Testis (tissue), 3 donors: ENCODE results near the gene COMP. TPM values are rescaled to one million over a fixed set of nuclear protein-coding genes. Genes with fewer than 3 reads are reported as not detected.

Experiments
- DNase-seq: peaks from one replicate; pipeline ENCODE4 v3.0.0-alpha.2; 2019
- H3K27ac ChIP-seq, 2 donors: fragments of 200-600 bp; sonication (generic); one replicate each; pipeline ENCODE4 v1.5.1; 2019
- H3K27me3 ChIP-seq: fragments of 200-600 bp; sonication (generic); one replicate; pipeline ENCODE4 v1.5.1; 2019
- H3K36me3 ChIP-seq: fragments of 200-600 bp; sonication (generic); one replicate; pipeline ENCODE4 v1.5.1; 2017; ENCODE audit warnings: low read depth; ENCODE audit errors: missing control alignments
- H3K4me1 ChIP-seq: fragments of 200-600 bp; sonication (generic); one replicate; pipeline ENCODE4 v1.5.1; 2019
- H3K4me3 ChIP-seq, 2 donors: fragments of 200-600 bp; sonication (generic); one replicate each; pipeline ENCODE4 v1.5.1; 2017 to 2019
- H3K9me3 ChIP-seq: fragments of 200-600 bp; sonication (generic); one replicate; pipeline ENCODE4 v1.5.1; 2017
- CTCF ChIP-seq, 3 experiments: fragments of 450-650 bp in 2 of 3; fragments of 200-600 bp in 1 of 3; sonication (generic) in 1 of 3; IDR thresholded peaks; one replicate each; pipeline ENCODE4 v1.5.1; 2016 to 2019; ENCODE audit warnings: antibody characterized with exemption in 3 of 3, mild to moderate bottlenecking in 2 of 3, moderate library complexity in 1 of 3
- POLR2A ChIP-seq: fragments of 450-650 bp; IDR thresholded peaks from one replicate; pipeline ENCODE4 v1.6.1; 2017; ENCODE audit warnings: antibody characterized with exemption, mild to moderate bottlenecking, moderate library complexity
- WGBS, 2 donors: methylation state at CpG; one replicate each; pipeline ENCODE4 v1.1.5; 2018; 5-methylcytosine and 5-hydroxymethylcytosine counted together
- intact Hi-C: fragments of 100-400 bp; cut with DNase I; formaldehyde crosslinking; loops from one replicate; pipeline ENCODE4 v1.15.1; 2023; ENCODE audit warnings: low total_unique reads
- polyA plus RNA-seq: library from polyadenylated mRNA; stranded (reverse); fragments of 350-450 nt; fragmentation: Illumina TruSeq; extraction: RNeasy Lipid Tissue Mini Kit (QIAGEN cat#74804); gene quantifications from one replicate; pipeline ENCODE4 v1.2.3, GENCODE V29; 2014; ENCODE audit warnings: low read depth, low replicate concordance; ENCODE audit not compliant: insufficient read depth
- total RNA-seq, 2 donors: library from RNA; depleted of rRNA; stranded (reverse); fragments of >200 nt; gene quantifications; one replicate each; pipeline ENCODE4 v1.2.3, GENCODE V29; 2016

Gene COMP
- total and polyA plus RNA-seq, 3 donors from 2014 or later = 3.8 to 23.4 (median 7.1) TPM

- no peaks in the 10 kb centered on the region for H3K27me3 ChIP-seq
- WGBS, 2 donors = 93 to 97% methylated on average over 5 to 6 of the region's 6 CpGs
Observed at GRCh38 chr19:18794692-18795091, 3.6 kb upstream of the COMP start.

GRCh38 chr19:18794029-18794313, 2.9 kb upstream of the COMP start:
- no peak overlapping the region for H3K4me3 ChIP-seq
- no peak for TF ChIP-seq POLR2A
- TF ChIP-seq CTCF (IDR thresholded peaks at IDR 0.05) = no peak
- no peaks in the 10 kb centered on the region for H3K27me3 ChIP-seq
- no peaks in the 10 kb centered on the region for H3K36me3 ChIP-seq
- WGBS, 2 donors = 85 to 89% methylated on average over 5 of the region's 5 CpGs
- no peaks in the 10 kb centered on the region for H3K9me3 ChIP-seq
- peaks cover 19% of the 10 kb centered on the region for H3K4me1 ChIP-seq
- intact Hi-C loops = no loop called here
- no peak for DNase-seq
- H3K27ac ChIP-seq = no peak overlapping the region

More at GRCh38 chr19:18794692-18795091, 3.6 kb upstream of the COMP start:
- no peak overlapping the region for H3K27ac ChIP-seq
- intact Hi-C loops = no loop called here
- peaks cover 14% of the 10 kb centered on the region for H3K4me1 ChIP-seq
- H3K36me3 ChIP-seq = no peaks in the 10 kb centered on the region
- no peak overlapping the region for H3K4me3 ChIP-seq
- TF ChIP-seq POLR2A = no peak
- TF ChIP-seq CTCF (IDR thresholded peaks at IDR 0.05) = no peak
- H3K9me3 ChIP-seq = no peaks in the 10 kb centered on the region
- no peak for DNase-seq

GRCh38 chr19:18793144-18794028, 2.3 kb upstream of the COMP start:
- peaks cover 19% of the 10 kb centered on the region for H3K4me1 ChIP-seq
- intact Hi-C loops = no loop called here
- no peak overlapping the region for H3K27ac ChIP-seq
- H3K4me3 ChIP-seq = no peak overlapping the region
- TF ChIP-seq CTCF (IDR thresholded peaks at IDR 0.05) (no peak), POLR2A (no peak)
- H3K36me3 ChIP-seq = no peaks in the 10 kb centered on the region
- 82 to 84% methylated on average over 9 to 13 of the region's 13 CpGs for WGBS, 2 donors
- H3K27me3 ChIP-seq = no peaks in the 10 kb centered on the region
- DNase-seq = no peak
- H3K9me3 ChIP-seq = no peaks in the 10 kb centered on the region

- TF ChIP-seq POLR2A (no peak), CTCF (IDR thresholded peaks at IDR 0.05) (no peak)
- no peaks in the 10 kb centered on the region for H3K36me3 ChIP-seq
- no peaks in the 10 kb centered on the region for H3K27me3 ChIP-seq
- peaks cover 19% of the 10 kb centered on the region for H3K4me1 ChIP-seq
- H3K4me3 ChIP-seq = no peak overlapping the region
- no peak overlapping the region for H3K27ac ChIP-seq
- DNase-seq = no peak
- intact Hi-C loops = no loop called here
- WGBS, 2 donors = 71 to 72% methylated on average over 3 of the region's 3 CpGs
- no peaks in the 10 kb centered on the region for H3K9me3 ChIP-seq
Observed at GRCh38 chr19:18792661-18793060, 1.6 kb upstream of the COMP start.

- Histone ChIP-seq H3K27ac (no peak overlapping the region), H3K36me3 (no peaks in the 10 kb centered on the region), H3K9me3 (no peaks in the 10 kb centered on the region), H3K4me3 (no peak overlapping the region), H3K4me1 (peaks cover 19% of the 10 kb centered on the region), H3K27me3 (no peaks in the 10 kb centered on the region)
- intact Hi-C loops = no loop called here
- 14 to 54% methylated on average over 4 to 21 of the region's 21 CpGs for WGBS, 2 donors
- TF ChIP-seq CTCF (IDR thresholded peaks at IDR 0.05) (no peak), POLR2A (no peak)
- no peak for DNase-seq
Observed at GRCh38 chr19:18791315-18791678, 192 bp upstream of the COMP start.
